WTC11 (cell line): ENCODE results near the gene IL1B. TPM values are rescaled to one million over a fixed set of nuclear protein-coding genes. Genes with fewer than 3 reads are reported as not detected.

ENCODE experiments used
- ATAC-seq: fragments of 200-7000 bp; cut with Tn5 transposase; 2 replicates; pipeline ENCODE4 v1.10.0; 2021; ENCODE audit warnings: mild to moderate bottlenecking, moderate library complexity
- CTCF ChIA-PET: fragments of 300-600 bp; sonication (Branson Sonifier 250); formaldehyde crosslinking; loops from one replicate; lab custom pipeline; 2021; ENCODE audit warnings: antibody characterized with exemption; lab: Charles Lee
- POLR2A ChIA-PET: fragments of 350-600 bp; sonication (Branson Sonifier 250); formaldehyde crosslinking; loops from one replicate; lab custom pipeline; 2021; ENCODE audit warnings: antibody characterized with exemption; lab: Charles Lee
- DNase-seq: peaks from one replicate; pipeline ENCODE4 v3.0.0; 2021; ENCODE audit warnings: low spot score
- H3K27ac Mint-ChIP-seq: 2 replicates; pipeline ENCODE4 v1.8.0; 2021; ENCODE audit warnings: mixed read lengths
- H3K27me3 Mint-ChIP-seq: 2 replicates; pipeline ENCODE4 v1.8.0; 2021; ENCODE audit warnings: low read depth, mild to moderate bottlenecking, moderate library complexity, mixed read lengths
- H3K36me3 Mint-ChIP-seq: 2 replicates; pipeline ENCODE4 v1.8.0; 2021; ENCODE audit warnings: mixed read lengths
- H3K4me1 Mint-ChIP-seq: 2 replicates; pipeline ENCODE4 v1.8.0; 2022; ENCODE audit warnings: mixed read lengths
- H3K4me3 Mint-ChIP-seq: 2 replicates; pipeline ENCODE4 v1.8.0; 2021; ENCODE audit warnings: mild to moderate bottlenecking, moderate library complexity, mixed read lengths
- H3K9me3 Mint-ChIP-seq: 2 replicates; pipeline ENCODE4 v1.8.0; 2021; ENCODE audit warnings: mixed read lengths
- CREB1 ChIP-seq: sonication (generic); formaldehyde crosslinking; IDR thresholded peaks from 2 replicates; pipeline ENCODE4 v1.8.0; 2023; ENCODE audit warnings: mild to moderate bottlenecking, missing genetic modification reagents
- ELF4 ChIP-seq: sonication (generic); formaldehyde crosslinking; IDR thresholded peaks from 2 replicates; pipeline ENCODE4 v1.8.1; 2022; ENCODE audit warnings: low read depth, mild to moderate bottlenecking, moderate library complexity, missing genetic modification reagents
- ESRRA ChIP-seq: sonication (generic); formaldehyde crosslinking; IDR thresholded peaks from 2 replicates; pipeline ENCODE4 v1.8.1; 2022; ENCODE audit warnings: mild to moderate bottlenecking, missing genetic modification reagents, borderline replicate concordance
- ETV6 ChIP-seq: sonication (generic); formaldehyde crosslinking; IDR thresholded peaks from 2 replicates; pipeline ENCODE4 v1.8.1; 2022; ENCODE audit warnings: mild to moderate bottlenecking, missing genetic modification reagents
- FOXJ3 ChIP-seq: sonication (generic); formaldehyde crosslinking; IDR thresholded peaks from 2 replicates; pipeline ENCODE4 v1.9.0; 2021; ENCODE audit warnings: missing genetic modification reagents, mild to moderate bottlenecking, borderline replicate concordance
- GTF2I ChIP-seq: fragments of 250-450 bp; sonication (Bioruptor Pico); conservative IDR thresholded peaks from 2 replicates; pipeline ENCODE4 v1.4.0; 2021; ENCODE audit warnings: mild to moderate bottlenecking
- IRF2 ChIP-seq: sonication (generic); formaldehyde crosslinking; IDR thresholded peaks from 2 replicates; pipeline ENCODE4 v1.8.0; 2022; ENCODE audit warnings: low read depth, missing genetic modification reagents, borderline replicate concordance
- JAZF1 ChIP-seq: fragments of 250-450 bp; sonication (Bioruptor Pico); IDR thresholded peaks from 2 replicates; pipeline ENCODE4 v1.9.0; 2021; ENCODE audit warnings: moderate library complexity, mild to moderate bottlenecking, inconsistent platforms
- NFATC4 ChIP-seq: fragments of 250-450 bp; sonication (Bioruptor Pico); IDR thresholded peaks from 2 replicates; pipeline ENCODE4 v1.9.0; 2021; ENCODE audit warnings: mild to moderate bottlenecking
- NR1H2 ChIP-seq: sonication (generic); formaldehyde crosslinking; IDR thresholded peaks from 2 replicates; pipeline ENCODE4 v1.9.0; 2021; ENCODE audit warnings: mild to moderate bottlenecking, moderate library complexity, missing genetic modification reagents
- SMAD4 ChIP-seq: sonication (generic); formaldehyde crosslinking; IDR thresholded peaks from 2 replicates; pipeline ENCODE4 v1.8.0; 2022; ENCODE audit warnings: mild to moderate bottlenecking, missing genetic modification reagents
- SOX15 ChIP-seq: fragments of 250-450 bp; sonication (Bioruptor Pico); IDR thresholded peaks from 2 replicates; pipeline ENCODE4 v1.9.0; 2021; ENCODE audit warnings: mild to moderate bottlenecking
- TEAD1 ChIP-seq: sonication (generic); formaldehyde crosslinking; IDR thresholded peaks from 2 replicates; pipeline ENCODE4 v1.8.0; 2022; ENCODE audit warnings: mild to moderate bottlenecking, missing genetic modification reagents
- ZNF423 ChIP-seq: fragments of 250-450 bp; sonication (Bioruptor Pico); IDR thresholded peaks from 2 replicates; pipeline ENCODE4 v2.1.2; 2022; ENCODE audit warnings: mild to moderate bottlenecking, moderate library complexity
- total RNA-seq: library from RNA; stranded (reverse); gene quantifications from 3 replicates; pipeline ENCODE4 v1.2.3, GENCODE V29; 2021
- TF ChIP-seq, protein P1 (sequence below): fragments of 200-600 bp; IDR thresholded peaks from 2 replicates; pipeline ENCODE4 v1.8.0; 2022; ENCODE audit warnings: antibody characterized with exemption
- TF ChIP-seq, protein P2 (sequence below): fragments of 250-450 bp; sonication (Bioruptor Pico); conservative IDR thresholded peaks from 2 replicates; pipeline ENCODE4 v1.9.0; 2021; ENCODE audit warnings: mild to moderate bottlenecking
- TF ChIP-seq, protein P3 (sequence below): fragments of 250-450 bp; sonication (Bioruptor Pico); IDR thresholded peaks from 2 replicates; pipeline ENCODE4 v2.1.2; 2022; ENCODE audit warnings: mild to moderate bottlenecking, moderate library complexity
- TF ChIP-seq, protein P4 (sequence below): sonication (generic); formaldehyde crosslinking; IDR thresholded peaks from 2 replicates; pipeline ENCODE4 v1.8.0; 2022; ENCODE audit warnings: mild to moderate bottlenecking, missing genetic modification reagents
- TF ChIP-seq, protein P5 (sequence below): fragments of 250-450 bp; sonication (Bioruptor Pico); IDR thresholded peaks from 2 replicates; pipeline ENCODE4 v1.9.0; 2021; ENCODE audit warnings: mild to moderate bottlenecking, borderline replicate concordance
- TF ChIP-seq, protein P6 (sequence below): sonication (generic); formaldehyde crosslinking; IDR thresholded peaks from 2 replicates; pipeline ENCODE4 v1.8.0; 2022; ENCODE audit warnings: mild to moderate bottlenecking, missing genetic modification reagents

IL1B gene
- total RNA-seq, 1 experiment from 2014 or later, result not detected

DNA sequence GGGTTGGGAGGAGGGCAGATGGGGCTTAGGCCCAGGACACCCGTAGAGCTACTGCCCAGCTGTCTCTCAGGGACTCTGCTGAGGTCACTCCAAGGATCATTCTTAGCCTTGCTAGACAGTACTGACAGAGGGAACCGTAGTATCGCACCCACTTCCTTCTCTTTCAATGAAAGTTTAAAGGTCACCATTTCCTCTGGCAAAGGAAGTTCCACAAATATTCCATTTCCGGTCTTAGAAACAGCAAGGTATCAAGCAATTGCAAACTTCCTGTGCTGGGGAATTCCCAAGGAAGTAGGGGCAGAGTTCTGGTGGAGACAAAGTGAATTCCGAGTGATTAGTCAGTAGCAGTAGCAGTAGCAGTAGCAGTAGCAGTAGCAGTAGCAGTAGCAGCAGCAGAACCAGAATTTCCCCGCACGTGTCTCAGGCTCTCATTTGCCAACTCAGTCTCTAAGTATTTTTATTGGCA, 24.7 kb downstream of the IL1B start:
- no peaks in the 10 kb centered on the region for H3K27me3 Mint-ChIP-seq
- H3K4me1 Mint-ChIP-seq, result peaks cover 44% of the 10 kb centered on the region
- CTCF ChIA-PET, result no interaction called here
- no peak overlapping the region for H3K27ac Mint-ChIP-seq
- H3K36me3 Mint-ChIP-seq, result 0 out of 2 replicates have a peak, but pooled peaks cover 3% of the 10 kb centered on the region
- H3K4me3 Mint-ChIP-seq, result no peak overlapping the region
- TF ChIP-seq, protein P1, sequence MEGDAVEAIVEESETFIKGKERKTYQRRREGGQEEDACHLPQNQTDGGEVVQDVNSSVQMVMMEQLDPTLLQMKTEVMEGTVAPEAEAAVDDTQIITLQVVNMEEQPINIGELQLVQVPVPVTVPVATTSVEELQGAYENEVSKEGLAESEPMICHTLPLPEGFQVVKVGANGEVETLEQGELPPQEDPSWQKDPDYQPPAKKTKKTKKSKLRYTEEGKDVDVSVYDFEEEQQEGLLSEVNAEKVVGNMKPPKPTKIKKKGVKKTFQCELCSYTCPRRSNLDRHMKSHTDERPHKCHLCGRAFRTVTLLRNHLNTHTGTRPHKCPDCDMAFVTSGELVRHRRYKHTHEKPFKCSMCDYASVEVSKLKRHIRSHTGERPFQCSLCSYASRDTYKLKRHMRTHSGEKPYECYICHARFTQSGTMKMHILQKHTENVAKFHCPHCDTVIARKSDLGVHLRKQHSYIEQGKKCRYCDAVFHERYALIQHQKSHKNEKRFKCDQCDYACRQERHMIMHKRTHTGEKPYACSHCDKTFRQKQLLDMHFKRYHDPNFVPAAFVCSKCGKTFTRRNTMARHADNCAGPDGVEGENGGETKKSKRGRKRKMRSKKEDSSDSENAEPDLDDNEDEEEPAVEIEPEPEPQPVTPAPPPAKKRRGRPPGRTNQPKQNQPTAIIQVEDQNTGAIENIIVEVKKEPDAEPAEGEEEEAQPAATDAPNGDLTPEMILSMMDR, result no peak
- TF ChIP-seq CREB1 (CRISPR knock-in tag) (no peak), ESRRA (CRISPR knock-in tag) (no peak), SMAD4 (CRISPR knock-in tag) (no peak), ZNF423 (CRISPR knock-in tag) (no peak), FOXJ3 (CRISPR knock-in tag) (no peak), IRF2 (CRISPR knock-in tag) (no peak), TEAD1 (CRISPR knock-in tag) (no peak), GTF2I (CRISPR knock-in tag) (no peak), NR1H2 (CRISPR knock-in tag) (no peak), JAZF1 (CRISPR knock-in tag) (no peak), SOX15 (CRISPR knock-in tag) (no peak), NFATC4 (CRISPR knock-in tag) (no peak), ETV6 (CRISPR knock-in tag) (no peak), ELF4 (no peak)
- TF ChIP-seq, protein P2, sequence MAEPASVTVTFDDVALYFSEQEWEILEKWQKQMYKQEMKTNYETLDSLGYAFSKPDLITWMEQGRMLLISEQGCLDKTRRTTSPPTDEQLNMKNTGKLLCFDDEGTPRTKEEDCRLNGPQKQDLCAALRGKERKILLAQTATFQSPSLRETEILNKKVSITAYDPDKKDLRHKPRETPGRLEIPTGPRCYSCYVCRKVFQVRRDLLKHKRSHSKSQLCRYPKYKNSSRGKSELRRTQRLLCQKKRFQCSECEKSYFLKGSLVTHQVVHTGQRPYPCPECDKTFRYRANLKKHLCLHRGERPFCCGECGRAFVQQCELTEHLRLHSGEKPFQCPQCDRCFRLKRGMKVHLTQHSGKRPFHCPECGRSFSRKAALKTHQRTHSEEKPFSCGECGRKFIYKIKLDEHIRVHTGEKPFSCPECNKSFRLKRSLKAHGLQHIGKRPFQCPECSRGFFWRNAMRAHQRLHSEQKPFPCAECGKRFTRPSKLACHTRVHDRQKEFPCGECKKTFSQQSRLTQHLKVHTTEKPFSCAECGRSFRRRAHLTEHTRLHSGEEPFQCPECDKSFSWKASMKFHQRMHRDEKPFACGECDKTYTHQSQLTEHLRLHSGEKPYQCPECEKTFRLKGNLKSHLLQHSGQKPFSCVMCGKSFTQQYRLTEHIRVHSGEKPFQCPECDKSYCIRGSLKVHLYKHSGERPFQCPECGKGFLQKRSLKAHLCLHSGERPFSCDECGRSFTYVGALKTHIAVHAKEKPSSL, result no peak
- TF ChIP-seq, protein P3, sequence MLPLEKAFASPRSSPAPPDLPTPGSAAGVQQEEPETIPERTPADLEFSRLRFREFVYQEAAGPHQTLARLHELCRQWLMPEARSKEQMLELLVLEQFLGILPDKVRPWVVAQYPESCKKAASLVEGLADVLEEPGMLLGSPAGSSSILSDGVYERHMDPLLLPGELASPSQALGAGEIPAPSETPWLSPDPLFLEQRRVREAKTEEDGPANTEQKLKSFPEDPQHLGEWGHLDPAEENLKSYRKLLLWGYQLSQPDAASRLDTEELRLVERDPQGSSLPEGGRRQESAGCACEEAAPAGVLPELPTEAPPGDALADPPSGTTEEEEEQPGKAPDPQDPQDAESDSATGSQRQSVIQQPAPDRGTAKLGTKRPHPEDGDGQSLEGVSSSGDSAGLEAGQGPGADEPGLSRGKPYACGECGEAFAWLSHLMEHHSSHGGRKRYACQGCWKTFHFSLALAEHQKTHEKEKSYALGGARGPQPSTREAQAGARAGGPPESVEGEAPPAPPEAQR, result no peak
- TF ChIP-seq, protein P4, sequence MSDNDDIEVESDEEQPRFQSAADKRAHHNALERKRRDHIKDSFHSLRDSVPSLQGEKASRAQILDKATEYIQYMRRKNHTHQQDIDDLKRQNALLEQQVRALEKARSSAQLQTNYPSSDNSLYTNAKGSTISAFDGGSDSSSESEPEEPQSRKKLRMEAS (CRISPR knock-in tag), result no peak
- TF ChIP-seq, protein P5, sequence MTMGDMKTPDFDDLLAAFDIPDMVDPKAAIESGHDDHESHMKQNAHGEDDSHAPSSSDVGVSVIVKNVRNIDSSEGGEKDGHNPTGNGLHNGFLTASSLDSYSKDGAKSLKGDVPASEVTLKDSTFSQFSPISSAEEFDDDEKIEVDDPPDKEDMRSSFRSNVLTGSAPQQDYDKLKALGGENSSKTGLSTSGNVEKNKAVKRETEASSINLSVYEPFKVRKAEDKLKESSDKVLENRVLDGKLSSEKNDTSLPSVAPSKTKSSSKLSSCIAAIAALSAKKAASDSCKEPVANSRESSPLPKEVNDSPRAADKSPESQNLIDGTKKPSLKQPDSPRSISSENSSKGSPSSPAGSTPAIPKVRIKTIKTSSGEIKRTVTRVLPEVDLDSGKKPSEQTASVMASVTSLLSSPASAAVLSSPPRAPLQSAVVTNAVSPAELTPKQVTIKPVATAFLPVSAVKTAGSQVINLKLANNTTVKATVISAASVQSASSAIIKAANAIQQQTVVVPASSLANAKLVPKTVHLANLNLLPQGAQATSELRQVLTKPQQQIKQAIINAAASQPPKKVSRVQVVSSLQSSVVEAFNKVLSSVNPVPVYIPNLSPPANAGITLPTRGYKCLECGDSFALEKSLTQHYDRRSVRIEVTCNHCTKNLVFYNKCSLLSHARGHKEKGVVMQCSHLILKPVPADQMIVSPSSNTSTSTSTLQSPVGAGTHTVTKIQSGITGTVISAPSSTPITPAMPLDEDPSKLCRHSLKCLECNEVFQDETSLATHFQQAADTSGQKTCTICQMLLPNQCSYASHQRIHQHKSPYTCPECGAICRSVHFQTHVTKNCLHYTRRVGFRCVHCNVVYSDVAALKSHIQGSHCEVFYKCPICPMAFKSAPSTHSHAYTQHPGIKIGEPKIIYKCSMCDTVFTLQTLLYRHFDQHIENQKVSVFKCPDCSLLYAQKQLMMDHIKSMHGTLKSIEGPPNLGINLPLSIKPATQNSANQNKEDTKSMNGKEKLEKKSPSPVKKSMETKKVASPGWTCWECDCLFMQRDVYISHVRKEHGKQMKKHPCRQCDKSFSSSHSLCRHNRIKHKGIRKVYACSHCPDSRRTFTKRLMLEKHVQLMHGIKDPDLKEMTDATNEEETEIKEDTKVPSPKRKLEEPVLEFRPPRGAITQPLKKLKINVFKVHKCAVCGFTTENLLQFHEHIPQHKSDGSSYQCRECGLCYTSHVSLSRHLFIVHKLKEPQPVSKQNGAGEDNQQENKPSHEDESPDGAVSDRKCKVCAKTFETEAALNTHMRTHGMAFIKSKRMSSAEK (CRISPR knock-in tag), result no peak
- TF ChIP-seq, protein P6, sequence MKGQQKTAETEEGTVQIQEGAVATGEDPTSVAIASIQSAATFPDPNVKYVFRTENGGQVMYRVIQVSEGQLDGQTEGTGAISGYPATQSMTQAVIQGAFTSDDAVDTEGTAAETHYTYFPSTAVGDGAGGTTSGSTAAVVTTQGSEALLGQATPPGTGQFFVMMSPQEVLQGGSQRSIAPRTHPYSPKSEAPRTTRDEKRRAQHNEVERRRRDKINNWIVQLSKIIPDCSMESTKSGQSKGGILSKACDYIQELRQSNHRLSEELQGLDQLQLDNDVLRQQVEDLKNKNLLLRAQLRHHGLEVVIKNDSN, result no peak
- TF ChIP-seq, all 79 proteins: peak for 0
- ATAC-seq (no peak), DNase-seq (no peak)
- peaks cover 11% of the 10 kb centered on the region; the same call in 1 of the 2 replicates for H3K9me3 Mint-ChIP-seq
- POLR2A ChIA-PET, result no interaction called here
